ENCODE measurements around the gene EDEM2. TPM values are rescaled to one million over a fixed set of nuclear protein-coding genes. Genes with fewer than 3 reads are reported as not detected.

Gene EDEM2
- total and polyA plus RNA-seq, 2 of the 13 experiments (the other 11 are each of a cell fraction or from before 2014, with no cell fraction given): 33.1 to 46.9 TPM

- no peak overlapping the region for H3K27ac ChIP-seq (ENCODE audit: extremely low read length, insufficient read depth, low read length)
- ChIA-PET CTCF (ENCODE audit: low intra/inter-chr PET ratio, low total read pairs) (no interaction called here), POLR2A (no interaction called here)
- no peaks in the 10 kb centered on the region for H3K4me1 ChIP-seq (ENCODE audit: insufficient read depth, low read length)
- intact Hi-C loops (cut with micrococcal nuclease; ENCODE audit: unreplicated experiment) (no loop called here), in situ Hi-C loops (cut with HindIII; ENCODE audit: extremely low pct_ligation_motif_present, low pct_unique_long_range_greater_than_20kb) (no loop called here)
- no TSS peak for BruUV-seq (replicated peaks)
- H4K20me1 ChIP-seq (ENCODE audit: insufficient read depth, low read length): no peaks in the 10 kb centered on the region
- H3K4me3 ChIP-seq (replicated peaks in 1 of 3; ENCODE audit: insufficient read depth in 1 of 3, low read depth in 2 of 3, low read length in 3 of 3): no peak overlapping the region
- no peaks in the 10 kb centered on the region for H3K79me2 ChIP-seq (ENCODE audit: insufficient read depth, low read length)
- H3K4me2 ChIP-seq (ENCODE audit: low read depth, low read length): no peak overlapping the region
- H2AFZ ChIP-seq (ENCODE audit: low read length): no peak overlapping the region
- DNase-seq (ENCODE audit: low spot score) (no peak), FAIRE-seq (no peak), ATAC-seq (no peak)
- H3K36me3 ChIP-seq (replicated peaks in 1 of 2; ENCODE audit: control insufficient read depth in 1 of 2, insufficient read depth in 2 of 2, low read length in 2 of 2): peaks cover 12 to 28% of the 10 kb centered on the region in 2 experiments; a peak in 4 of 5 replicates
- no peaks in the 10 kb centered on the region for H3K9me3 ChIP-seq (ENCODE audit: low read length)
- H3K9ac ChIP-seq (ENCODE audit: insufficient read depth, low read depth, low read length): no peak overlapping the region
- H3K27me3 ChIP-seq (ENCODE audit: control insufficient read depth in 1 of 2, insufficient read depth in 2 of 2, low read length in 2 of 2): no peaks in the 10 kb centered on the region
- TF ChIP-seq NFKB2 (CRISPR knock-in tag; IDR thresholded peaks at IDR 0.05; ENCODE audit: borderline replicate concordance) (no peak), ZFAT (CRISPR knock-in tag; conservative IDR thresholded peaks at IDR 0.05) (no peak), MED8 (CRISPR knock-in tag; IDR thresholded peaks at IDR 0.05; ENCODE audit: insufficient replicate concordance) (no peak), IKZF1 (IDR thresholded peaks at IDR 0.05) (no peak), U2AF1 (optimal IDR thresholded peaks at IDR 0.05; ENCODE audit: low read depth, low read length) (no peak), ZNF513 (CRISPR knock-in tag; conservative IDR thresholded peaks at IDR 0.05) (no peak), ZFP36L2 (CRISPR knock-in tag; IDR thresholded peaks at IDR 0.05) (no peak), STAG1 (CRISPR knock-in tag; IDR thresholded peaks at IDR 0.05) (no peak), PCBP1 (IDR thresholded peaks at IDR 0.05; ENCODE audit: borderline replicate concordance, low read depth, low read length) (no peak), AKAP8 (CRISPR knock-in tag; IDR thresholded peaks at IDR 0.05) (no peak), ZBTB46 (CRISPR knock-in tag; IDR thresholded peaks at IDR 0.05; ENCODE audit: borderline replicate concordance) (no peak), ZNF772 (CRISPR knock-in tag; IDR thresholded peaks at IDR 0.05) (no peak), KAT8 (CRISPR knock-in tag; IDR thresholded peaks at IDR 0.05) (no peak), ZNF142 (CRISPR knock-in tag; IDR thresholded peaks at IDR 0.05) (no peak), ZNF598 (CRISPR knock-in tag; IDR thresholded peaks at IDR 0.05; ENCODE audit: borderline replicate concordance) (no peak), NFE2L1 (CRISPR knock-in tag; IDR thresholded peaks at IDR 0.05; ENCODE audit: borderline replicate concordance) (no peak), HOXA5 (CRISPR knock-in tag; IDR thresholded peaks at IDR 0.05) (no peak)
These were observed 29.9 kb downstream of the EDEM2 start for GRCh38 chr20:35117196-35117595.

Measured in HepG2 (cell line).